Measurements from ENCODE around the gene PTPN12.
"Not testable (repeated sequence)": the region's sequence is repeated elsewhere in the genome, so short reads cannot be mapped to it uniquely, and the experiment has no call there.

The PTPN12 gene

DNA sequence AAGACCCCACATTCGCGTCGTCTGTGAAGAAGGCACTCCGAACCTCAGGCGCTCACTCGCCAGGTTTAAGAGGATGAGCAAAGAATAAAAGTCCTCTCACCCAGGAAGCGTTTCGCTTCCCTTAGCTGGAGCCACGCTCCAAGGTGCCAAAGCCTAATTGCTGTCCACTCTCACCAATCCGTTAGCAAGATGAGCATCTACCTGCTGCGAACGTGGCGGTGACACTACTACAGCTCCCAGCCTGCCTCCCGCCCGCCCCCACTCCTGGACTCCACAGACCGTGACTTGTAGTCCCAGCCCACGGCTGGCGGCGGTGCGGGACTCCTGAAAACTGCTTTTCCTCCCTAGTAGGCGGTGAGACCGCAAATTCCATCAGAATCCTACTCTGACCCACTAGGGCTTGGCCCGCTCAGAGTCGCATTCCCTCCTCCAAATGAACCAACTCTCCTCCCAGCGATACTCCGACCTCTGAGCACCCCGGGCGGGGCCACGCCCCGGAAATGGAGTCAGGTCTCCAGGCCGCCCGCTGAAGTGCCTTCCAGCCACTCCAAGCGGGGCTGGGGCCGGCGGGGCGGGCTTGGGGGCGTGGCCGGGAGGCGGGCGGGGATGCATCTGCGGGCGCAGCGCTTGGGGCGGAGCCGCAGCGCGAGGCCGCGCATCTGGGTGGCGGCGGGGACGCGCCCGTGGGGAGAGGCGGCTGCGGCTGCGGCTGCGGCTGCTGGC lies 521 bp upstream of the PTPN12 start:
- Histone ChIP-seq H3K27ac (ENCODE audit: low read depth in 2 of 2, low read length in 2 of 2) (peak overlapping the region; percentile 97 to 99), H3K9ac (ENCODE audit: low read depth in 1 of 2, low read length in 2 of 2) (peak overlapping the region; percentile 83 to 91), H3K27me3 (ENCODE audit: control insufficient read depth in 2 of 2, insufficient read depth in 2 of 2, low read length in 2 of 2) (no peaks in the 10 kb centered on the region), H3K36me3 (ENCODE audit: control insufficient read depth in 2 of 2, insufficient read depth in 2 of 2, low read length in 2 of 2) (no peaks in the 10 kb centered on the region), H3K4me1 (ENCODE audit: control insufficient read depth in 2 of 2, insufficient read depth in 2 of 2, low read length in 2 of 2) (peaks cover 0 to 10% of the 10 kb centered on the region in 2 donors), H3K4me3 (ENCODE audit: low read length in 2 of 2) (peak overlapping the region; percentile 88 to 94), H3K9me3 (ENCODE audit: control insufficient read depth in 2 of 2, low read length in 2 of 2) (no peaks in the 10 kb centered on the region)

DNA sequence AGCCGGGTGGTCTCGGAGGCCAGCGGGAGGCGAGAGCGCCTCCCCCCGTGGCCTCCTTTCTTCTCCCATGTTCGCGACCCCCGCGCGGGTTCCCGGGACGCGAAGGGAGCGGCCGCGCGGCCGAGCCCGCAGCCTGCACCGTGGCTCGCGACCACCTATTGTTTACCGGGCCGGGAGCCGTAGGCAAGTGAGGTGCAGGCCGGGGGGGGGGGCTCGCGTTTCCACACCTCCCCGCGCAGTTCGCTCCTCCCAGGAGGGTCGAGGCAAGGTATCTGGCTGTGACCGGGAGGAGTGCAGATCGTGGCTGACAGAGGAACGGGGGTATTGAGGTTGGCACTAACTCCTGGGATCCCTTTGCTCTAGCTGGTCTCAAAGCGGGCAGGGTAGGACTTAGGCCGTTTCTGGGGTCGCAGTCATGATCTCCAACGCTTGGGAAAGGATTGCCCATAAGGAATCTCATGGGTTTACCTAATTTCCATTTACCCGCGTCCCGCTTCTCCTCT lies 734 bp downstream of the PTPN12 start:
- no peaks in the 10 kb centered on the region for H3K27me3 ChIP-seq (ENCODE audit: control insufficient read depth in 2 of 2, insufficient read depth in 2 of 2, low read length in 2 of 2)
- H3K27ac ChIP-seq (ENCODE audit: low read depth in 2 of 2, low read length in 2 of 2) = peak overlapping the region; percentile 93 to 96
- H3K4me3 ChIP-seq (ENCODE audit: low read length in 2 of 2) = peak overlapping the region; percentile 99
- H3K9me3 ChIP-seq (ENCODE audit: control insufficient read depth in 2 of 2, low read length in 2 of 2) = no peaks in the 10 kb centered on the region
- peak overlapping the region; percentile 95 to 99 for H3K9ac ChIP-seq (ENCODE audit: low read depth in 1 of 2, low read length in 2 of 2)
- no peaks in the 10 kb centered on the region for H3K36me3 ChIP-seq (ENCODE audit: control insufficient read depth in 2 of 2, insufficient read depth in 2 of 2, low read length in 2 of 2)
- peaks cover 3 to 10% of the 10 kb centered on the region in 2 donors for H3K4me1 ChIP-seq (ENCODE audit: control insufficient read depth in 2 of 2, insufficient read depth in 2 of 2, low read length in 2 of 2)

DNA sequence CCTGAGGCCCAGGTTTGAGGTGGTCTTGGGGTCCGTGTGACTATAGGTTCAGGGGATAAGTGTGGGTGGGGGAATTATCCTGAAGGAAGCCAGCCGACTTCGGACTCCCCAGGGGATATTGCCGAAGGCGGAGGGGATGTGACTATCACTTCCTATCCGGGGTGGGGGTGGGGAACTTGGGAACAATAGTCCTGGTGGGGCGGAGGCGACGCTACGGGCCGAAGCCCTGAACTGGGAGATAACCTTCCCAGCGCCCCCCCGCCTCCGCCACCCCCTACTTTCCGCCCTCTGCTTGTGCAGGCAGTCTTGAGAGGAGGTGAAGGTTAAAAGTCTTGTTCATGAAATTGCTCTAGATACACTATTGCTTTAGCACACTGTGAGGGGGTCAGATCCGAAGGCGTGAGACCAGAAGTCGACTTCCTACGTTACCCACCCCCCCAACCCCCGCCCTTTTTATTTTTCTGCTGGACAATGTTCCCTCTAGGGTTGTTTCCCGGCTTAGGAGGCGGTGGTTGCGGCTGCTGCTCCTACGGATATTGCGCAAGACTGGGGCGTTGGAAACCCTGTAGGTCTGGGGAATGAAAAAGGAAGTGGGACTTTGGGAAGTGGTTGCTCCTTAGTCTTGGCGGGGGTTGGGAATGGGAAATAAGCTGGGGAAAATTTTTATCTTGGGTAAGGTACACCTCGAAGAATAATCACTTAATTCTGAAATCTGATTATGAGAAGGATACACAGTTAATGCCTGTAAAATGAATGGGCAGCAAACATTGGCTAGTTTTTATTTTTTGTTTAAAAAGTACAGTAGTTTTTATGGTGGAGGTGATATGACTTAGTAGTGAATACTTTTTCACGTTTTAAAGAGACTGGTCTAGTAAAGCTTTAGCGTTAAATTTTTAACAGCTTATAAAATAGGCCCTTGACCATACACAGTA lies 1.5 kb downstream of the PTPN12 start:
- Histone ChIP-seq H3K27me3 (ENCODE audit: control insufficient read depth in 2 of 2, insufficient read depth in 2 of 2, low read length in 2 of 2) (no peaks in the 10 kb centered on the region), H3K9ac (ENCODE audit: low read depth in 1 of 2, low read length in 2 of 2) (peak overlapping the region; percentile 95 to 99), H3K4me3 (ENCODE audit: low read length in 2 of 2) (peak overlapping the region; percentile 99), H3K36me3 (ENCODE audit: control insufficient read depth in 2 of 2, insufficient read depth in 2 of 2, low read length in 2 of 2) (no peaks in the 10 kb centered on the region), H3K4me1 (ENCODE audit: control insufficient read depth in 2 of 2, insufficient read depth in 2 of 2, low read length in 2 of 2) (peaks cover 3 to 10% of the 10 kb centered on the region in 2 donors), H3K27ac (ENCODE audit: low read depth in 2 of 2, low read length in 2 of 2) (peak overlapping the region; percentile 93 to 96), H3K9me3 (ENCODE audit: control insufficient read depth in 2 of 2, low read length in 2 of 2) (no peaks in the 10 kb centered on the region)

DNA sequence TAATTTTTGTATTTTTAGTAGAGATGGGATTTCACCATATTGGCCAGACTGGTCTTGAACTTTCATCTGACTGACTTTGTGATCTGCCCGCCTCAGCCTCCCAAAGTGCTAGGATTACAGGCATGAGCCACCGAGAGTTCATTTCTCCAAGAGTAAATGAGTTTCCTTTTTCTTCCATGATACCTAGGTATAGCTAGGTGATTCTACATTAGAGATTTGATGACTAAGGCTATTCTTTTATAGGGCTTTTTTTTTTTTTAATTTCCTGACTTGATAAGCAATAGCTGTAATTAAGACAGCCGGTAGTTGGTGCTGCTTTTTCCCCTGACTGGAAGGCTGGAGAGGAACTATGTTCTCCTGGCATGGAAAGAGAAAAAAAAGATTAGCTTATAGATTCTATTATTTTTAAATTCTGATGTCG lies 3.3 kb downstream of the PTPN12 start:
- no peak overlapping the region for H3K4me3 ChIP-seq (ENCODE audit: low read length in 2 of 2)
- H3K27me3 ChIP-seq (ENCODE audit: control insufficient read depth in 2 of 2, insufficient read depth in 2 of 2, low read length in 2 of 2) = no peaks in the 10 kb centered on the region
- peaks cover 3 to 10% of the 10 kb centered on the region in 2 donors for H3K4me1 ChIP-seq (ENCODE audit: control insufficient read depth in 2 of 2, insufficient read depth in 2 of 2, low read length in 2 of 2)
- H3K36me3 ChIP-seq (ENCODE audit: control insufficient read depth in 2 of 2, insufficient read depth in 2 of 2, low read length in 2 of 2) = no peaks in the 10 kb centered on the region
- no peak overlapping the region for H3K9ac ChIP-seq (ENCODE audit: low read depth in 1 of 2, low read length in 2 of 2)
- no peak overlapping the region for H3K27ac ChIP-seq (ENCODE audit: low read depth in 2 of 2, low read length in 2 of 2)
- no peaks in the 10 kb centered on the region for H3K9me3 ChIP-seq (ENCODE audit: control insufficient read depth in 2 of 2, low read length in 2 of 2)

DNA sequence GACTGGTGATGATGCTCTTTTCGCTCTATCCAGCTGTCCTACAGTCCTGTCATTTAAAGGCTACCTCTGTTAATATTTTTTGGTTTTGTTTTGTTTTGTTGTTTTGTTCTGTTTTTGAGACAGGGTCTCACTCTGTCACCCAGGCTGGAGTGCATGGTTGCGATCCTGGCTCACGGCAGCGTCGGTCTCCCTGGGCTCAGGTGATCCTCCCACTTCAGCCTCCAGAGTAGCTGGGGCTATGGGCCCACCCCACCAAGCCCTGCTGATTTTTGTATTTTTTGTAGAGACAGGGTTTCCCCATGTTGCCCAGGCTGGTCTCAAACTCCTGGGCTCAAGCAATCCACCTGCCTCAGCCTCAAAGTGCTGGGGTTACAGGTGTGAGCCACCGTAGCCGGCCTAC lies 3.9 kb downstream of the PTPN12 start:
- H3K4me3 ChIP-seq (ENCODE audit: low read length in 2 of 2); H3K9ac ChIP-seq (ENCODE audit: low read depth in 1 of 2, low read length in 2 of 2); H3K36me3 ChIP-seq (ENCODE audit: control insufficient read depth in 2 of 2, insufficient read depth in 2 of 2, low read length in 2 of 2); H3K27me3 ChIP-seq (ENCODE audit: control insufficient read depth in 2 of 2, insufficient read depth in 2 of 2, low read length in 2 of 2); H3K27ac ChIP-seq (ENCODE audit: low read depth in 2 of 2, low read length in 2 of 2); H3K9me3 ChIP-seq (ENCODE audit: control insufficient read depth in 2 of 2, low read length in 2 of 2): not testable (repeated sequence)
- peaks cover 3 to 10% of the 10 kb centered on the region in 2 donors for H3K4me1 ChIP-seq (ENCODE audit: control insufficient read depth in 2 of 2, insufficient read depth in 2 of 2, low read length in 2 of 2)

DNA sequence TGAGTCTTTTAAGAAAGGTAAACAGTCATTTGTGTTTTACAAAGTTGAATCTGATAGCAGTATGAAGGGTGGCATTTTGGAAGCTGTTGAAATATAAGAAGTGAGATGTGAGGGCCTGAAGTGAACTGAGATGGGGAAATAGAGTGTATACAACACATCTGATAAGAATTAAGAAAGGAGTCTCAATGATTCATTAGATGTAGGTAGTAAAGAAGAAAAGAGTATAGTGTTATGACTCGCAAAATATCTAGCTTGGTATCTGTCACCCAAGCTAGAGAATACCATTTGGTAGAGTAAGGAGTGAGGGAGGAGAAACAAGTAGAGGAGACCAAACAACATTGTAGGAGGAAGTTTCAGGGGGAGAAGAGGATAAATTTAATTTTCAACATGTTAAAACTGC lies 5.3 kb downstream of the PTPN12 start:
- peaks cover 3 to 8% of the 10 kb centered on the region in 2 donors for H3K4me1 ChIP-seq (ENCODE audit: control insufficient read depth in 2 of 2, insufficient read depth in 2 of 2, low read length in 2 of 2)
- H3K36me3 ChIP-seq (ENCODE audit: control insufficient read depth in 2 of 2, insufficient read depth in 2 of 2, low read length in 2 of 2) = no peaks in the 10 kb centered on the region
- H3K9ac ChIP-seq (ENCODE audit: low read depth in 1 of 2, low read length in 2 of 2) = no peak overlapping the region
- no peak overlapping the region for H3K4me3 ChIP-seq (ENCODE audit: low read length in 2 of 2)
- no peak overlapping the region for H3K27ac ChIP-seq (ENCODE audit: low read depth in 2 of 2, low read length in 2 of 2)
- H3K27me3 ChIP-seq (ENCODE audit: control insufficient read depth in 2 of 2, insufficient read depth in 2 of 2, low read length in 2 of 2) = no peaks in the 10 kb centered on the region
- H3K9me3 ChIP-seq (ENCODE audit: control insufficient read depth in 2 of 2, low read length in 2 of 2) = no peaks in the 10 kb centered on the region

DNA sequence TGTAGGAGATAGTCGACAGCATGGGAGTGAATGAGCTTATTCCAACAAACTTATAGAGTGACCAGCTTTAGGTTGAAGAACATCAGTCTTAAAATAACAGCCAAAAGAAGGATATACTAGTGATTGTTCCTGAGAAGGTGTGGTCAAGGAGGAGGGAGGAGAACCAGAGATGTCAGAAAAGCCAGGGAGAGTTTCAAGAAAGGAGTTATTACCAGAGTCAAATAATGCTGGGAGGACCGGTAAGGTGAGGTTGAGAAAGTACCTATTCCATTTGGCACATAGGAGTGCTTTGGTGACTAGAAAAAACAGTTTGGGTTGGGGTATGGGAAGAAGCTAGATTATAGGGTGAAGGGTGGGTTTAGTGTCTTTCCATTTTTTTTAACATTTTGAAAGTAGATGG lies 5.8 kb downstream of the PTPN12 start:
- no peak overlapping the region for H3K4me3 ChIP-seq (ENCODE audit: low read length in 2 of 2)
- H3K9me3 ChIP-seq (ENCODE audit: control insufficient read depth in 2 of 2, low read length in 2 of 2) = no peaks in the 10 kb centered on the region
- H3K36me3 ChIP-seq (ENCODE audit: control insufficient read depth in 2 of 2, insufficient read depth in 2 of 2, low read length in 2 of 2) = no peaks in the 10 kb centered on the region
- H3K4me1 ChIP-seq (ENCODE audit: control insufficient read depth in 2 of 2, insufficient read depth in 2 of 2, low read length in 2 of 2) = peaks cover 3 to 8% of the 10 kb centered on the region in 2 donors
- no peak overlapping the region for H3K9ac ChIP-seq (ENCODE audit: low read depth in 1 of 2, low read length in 2 of 2)
- H3K27ac ChIP-seq (ENCODE audit: low read depth in 2 of 2, low read length in 2 of 2) = no peak overlapping the region
- no peaks in the 10 kb centered on the region for H3K27me3 ChIP-seq (ENCODE audit: control insufficient read depth in 2 of 2, insufficient read depth in 2 of 2, low read length in 2 of 2)

DNA sequence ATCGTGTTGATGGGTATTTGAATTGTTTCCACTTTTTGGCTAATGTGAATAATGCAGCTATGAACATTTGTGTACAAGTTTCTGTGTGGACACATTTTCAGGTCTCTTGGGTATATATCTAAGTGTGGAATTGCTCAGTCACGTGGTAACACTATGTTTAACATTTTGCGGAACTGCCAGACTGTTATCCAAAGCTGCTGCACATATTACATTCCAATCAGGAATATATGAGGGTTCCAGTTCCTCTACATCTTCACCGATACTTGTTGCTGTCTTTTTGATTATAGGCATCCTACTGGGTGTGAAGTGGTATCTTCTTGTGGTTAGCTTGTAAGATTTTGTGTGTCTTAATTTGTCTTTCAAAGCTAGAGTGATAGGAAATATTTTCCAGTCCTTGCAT lies 6.8 kb downstream of the PTPN12 start:
- Histone ChIP-seq H3K4me3 (ENCODE audit: low read length in 2 of 2) (no peak overlapping the region), H3K27ac (ENCODE audit: low read depth in 2 of 2, low read length in 2 of 2) (no peak overlapping the region), H3K4me1 (ENCODE audit: control insufficient read depth in 2 of 2, insufficient read depth in 2 of 2, low read length in 2 of 2) (peaks cover 3 to 8% of the 10 kb centered on the region in 2 donors), H3K9me3 (ENCODE audit: control insufficient read depth in 2 of 2, low read length in 2 of 2) (no peaks in the 10 kb centered on the region), H3K27me3 (ENCODE audit: control insufficient read depth in 2 of 2, insufficient read depth in 2 of 2, low read length in 2 of 2) (no peaks in the 10 kb centered on the region), H3K36me3 (ENCODE audit: control insufficient read depth in 2 of 2, insufficient read depth in 2 of 2, low read length in 2 of 2) (no peaks in the 10 kb centered on the region), H3K9ac (ENCODE audit: low read depth in 1 of 2, low read length in 2 of 2) (no peak overlapping the region)

DNA sequence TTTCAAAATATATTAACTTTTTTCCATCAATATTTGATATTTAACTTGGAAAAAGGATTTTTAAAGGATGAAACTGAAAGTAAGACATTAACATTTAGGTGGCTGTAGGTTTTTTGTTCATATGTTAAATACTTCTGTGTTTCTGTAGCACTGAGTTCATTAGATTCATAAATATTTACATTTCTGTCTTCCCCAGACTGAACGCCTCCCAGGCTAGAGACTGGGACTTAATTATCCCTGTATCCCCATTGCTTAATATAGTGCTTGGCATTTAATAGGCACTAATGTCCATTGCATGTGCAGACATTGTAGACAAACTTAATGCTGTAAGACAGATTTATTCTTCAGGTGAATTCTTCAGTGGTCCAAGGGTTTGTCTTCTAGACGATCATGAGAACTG lies 7.4 kb downstream of the PTPN12 start:
- Histone ChIP-seq H3K36me3 (ENCODE audit: control insufficient read depth in 2 of 2, insufficient read depth in 2 of 2, low read length in 2 of 2) (no peaks in the 10 kb centered on the region), H3K9me3 (ENCODE audit: control insufficient read depth in 2 of 2, low read length in 2 of 2) (no peaks in the 10 kb centered on the region), H3K9ac (ENCODE audit: low read depth in 1 of 2, low read length in 2 of 2) (no peak overlapping the region), H3K27ac (ENCODE audit: low read depth in 2 of 2, low read length in 2 of 2) (no peak overlapping the region), H3K4me1 (ENCODE audit: control insufficient read depth in 2 of 2, insufficient read depth in 2 of 2, low read length in 2 of 2) (peaks cover 3 to 5% of the 10 kb centered on the region in 2 donors), H3K27me3 (ENCODE audit: control insufficient read depth in 2 of 2, insufficient read depth in 2 of 2, low read length in 2 of 2) (no peaks in the 10 kb centered on the region), H3K4me3 (ENCODE audit: low read length in 2 of 2) (no peak overlapping the region)

DNA sequence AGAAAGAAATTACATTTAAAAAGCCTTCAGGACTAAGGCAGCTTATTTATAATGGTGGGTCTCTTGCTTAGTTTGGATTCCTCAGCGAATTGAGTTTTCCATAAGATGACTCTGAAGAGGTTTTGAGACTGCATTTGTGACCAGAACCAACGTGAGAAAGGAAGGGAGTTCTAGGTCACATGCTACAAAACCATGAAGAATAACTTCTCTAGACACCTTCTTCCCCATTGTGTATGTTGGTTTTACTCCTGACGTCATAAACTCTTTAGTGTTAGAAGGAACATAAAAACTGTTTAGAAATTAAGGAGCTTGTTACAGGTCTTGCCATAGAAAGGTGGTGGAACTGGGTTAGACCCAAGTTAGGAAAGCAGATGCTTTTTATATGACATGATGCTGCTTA lies 11.1 kb downstream of the PTPN12 start:
- Histone ChIP-seq H3K36me3 (ENCODE audit: control insufficient read depth in 2 of 2, insufficient read depth in 2 of 2, low read length in 2 of 2) (no peaks in the 10 kb centered on the region), H3K9me3 (ENCODE audit: control insufficient read depth in 2 of 2, low read length in 2 of 2) (no peaks in the 10 kb centered on the region), H3K9ac (ENCODE audit: low read depth in 1 of 2, low read length in 2 of 2) (no peak overlapping the region), H3K27me3 (ENCODE audit: control insufficient read depth in 2 of 2, insufficient read depth in 2 of 2, low read length in 2 of 2) (no peaks in the 10 kb centered on the region), H3K4me3 (ENCODE audit: low read length in 2 of 2) (no peak overlapping the region), H3K27ac (ENCODE audit: low read depth in 2 of 2, low read length in 2 of 2) (no peak overlapping the region), H3K4me1 (ENCODE audit: control insufficient read depth in 2 of 2, insufficient read depth in 2 of 2, low read length in 2 of 2) (no peaks in the 10 kb centered on the region)
